ENCODE data around the gene MRPS23.
A peak's percentile ranks its signal among the peaks of the same experiment; 100 is the strongest.

Gene MRPS23

GRCh38 chr17:57870283-57870635, 20.4 kb upstream of the MRPS23 start:
- DNase-seq (ENCODE audit: low spot score) = no peak

GRCh38 chr17:57869617-57870282, 19.9 kb upstream of the MRPS23 start:
- no peak overlapping the region for H3K4me2 ChIP-seq (ENCODE audit: insufficient read depth, low read length, poor library complexity, severe bottlenecking)
- H4K91ac ChIP-seq (ENCODE audit: low read depth, low read length, poor library complexity) = peak overlapping the region; percentile 49
- H2BK120ac ChIP-seq (ENCODE audit: low read depth, low read length) = peak overlapping the region; percentile 95
- H3K27ac ChIP-seq (replicated peaks; ENCODE audit: low read length) = no peak overlapping the region
- H2AK5ac ChIP-seq (ENCODE audit: low read depth, low read length) = peak overlapping the region; percentile 92
- peaks cover 0 to 2% (median 0%) of the 10 kb centered on the region in 3 experiments for H3K27me3 ChIP-seq (ENCODE audit: control insufficient read depth in 3 of 3, insufficient read depth in 3 of 3, low read depth in 1 of 3, low read length in 3 of 3)
- peaks cover 0 to 2% of the 10 kb centered on the region in 2 donors for H3K9me3 ChIP-seq (replicated peaks in 1 of 2; ENCODE audit: control insufficient read depth in 2 of 2, insufficient read depth in 1 of 2, low read depth in 1 of 2, low read length in 2 of 2)
- peak overlapping the region; percentile 38 for H3K23ac ChIP-seq (ENCODE audit: low read depth, low read length, poor library complexity)
- no CpG with 5 or more reads among the region's 9 CpGs for WGBS, 2 donors (ENCODE audit: extremely low coverage in 2 of 2, insufficient read length in 2 of 2, insufficient replicate concordance in 1 of 2)
- H3K36me3 ChIP-seq (replicated peaks in 1 of 2; ENCODE audit: control insufficient read depth in 2 of 2, insufficient read depth in 2 of 2, low read length in 2 of 2) = peaks cover 17 to 92% of the 10 kb centered on the region in 2 donors
- H3K4me3 ChIP-seq (ENCODE audit: low read length in 2 of 2) = no peak overlapping the region
- H2BK5ac ChIP-seq (ENCODE audit: low read length) = peak overlapping the region; percentile 67
- peak overlapping the region; percentile 32 for H3K9ac ChIP-seq (ENCODE audit: low read depth, low read length, poor library complexity)
- H2AFZ ChIP-seq (ENCODE audit: low read length) = no peak overlapping the region
- H3K4ac ChIP-seq (ENCODE audit: low read length) = no peak overlapping the region
- H4K8ac ChIP-seq (ENCODE audit: low read depth, low read length) = no peak overlapping the region
- no peak overlapping the region for H3K14ac ChIP-seq (ENCODE audit: low read length)
- H3K79me1 ChIP-seq (ENCODE audit: low read depth, low read length) = peaks cover 4% of the 10 kb centered on the region
- peak overlapping the region; percentile 90 for H3K18ac ChIP-seq (ENCODE audit: low read length)
- no peak for DNase-seq (ENCODE audit: low spot score)
- H3K4me1 ChIP-seq (ENCODE audit: control insufficient read depth in 2 of 2, insufficient read depth in 1 of 2, low read depth in 1 of 2, low read length in 2 of 2) = peaks cover 19 to 33% of the 10 kb centered on the region in 2 donors
- H2BK12ac ChIP-seq (ENCODE audit: low read length) = peak overlapping the region; percentile 48
- peak overlapping the region; percentile 87 for H2BK15ac ChIP-seq (ENCODE audit: low read length)

More at GRCh38 chr17:57870283-57870635, 20.4 kb upstream of the MRPS23 start:
- H2BK15ac ChIP-seq (ENCODE audit: low read length) = no peak overlapping the region
- H3K36me3 ChIP-seq (replicated peaks in 1 of 2; ENCODE audit: control insufficient read depth in 2 of 2, insufficient read depth in 2 of 2, low read length in 2 of 2) = peaks cover 17 to 87% of the 10 kb centered on the region in 2 donors
- H2AK5ac ChIP-seq (ENCODE audit: low read depth, low read length) = peak overlapping the region; percentile 72
- peak overlapping the region; percentile 38 for H3K23ac ChIP-seq (ENCODE audit: low read depth, low read length, poor library complexity)
- H4K91ac ChIP-seq (ENCODE audit: low read depth, low read length, poor library complexity) = no peak overlapping the region
- H4K8ac ChIP-seq (ENCODE audit: low read depth, low read length) = no peak overlapping the region
- H3K79me1 ChIP-seq (ENCODE audit: low read depth, low read length) = peaks cover 4% of the 10 kb centered on the region
- no peak overlapping the region for H3K14ac ChIP-seq (ENCODE audit: low read length)
- H2BK5ac ChIP-seq (ENCODE audit: low read length) = no peak overlapping the region
- H3K18ac ChIP-seq (ENCODE audit: low read length) = peak overlapping the region; percentile 11
- H3K4me2 ChIP-seq (ENCODE audit: insufficient read depth, low read length, poor library complexity, severe bottlenecking) = no peak overlapping the region
- no peak overlapping the region for H3K4me3 ChIP-seq (ENCODE audit: low read length in 2 of 2)
- H2BK120ac ChIP-seq (ENCODE audit: low read depth, low read length) = no peak overlapping the region
- H3K9ac ChIP-seq (ENCODE audit: low read depth, low read length, poor library complexity) = peak overlapping the region; percentile 32
- H2AFZ ChIP-seq (ENCODE audit: low read length) = no peak overlapping the region
- peaks cover 0 to 2% of the 10 kb centered on the region in 2 donors for H3K9me3 ChIP-seq (replicated peaks in 1 of 2; ENCODE audit: control insufficient read depth in 2 of 2, insufficient read depth in 1 of 2, low read depth in 1 of 2, low read length in 2 of 2)
- peaks cover 24 to 38% of the 10 kb centered on the region in 2 donors for H3K4me1 ChIP-seq (ENCODE audit: control insufficient read depth in 2 of 2, insufficient read depth in 1 of 2, low read depth in 1 of 2, low read length in 2 of 2)
- peaks cover 0 to 2% (median 0%) of the 10 kb centered on the region in 3 experiments for H3K27me3 ChIP-seq (ENCODE audit: control insufficient read depth in 3 of 3, insufficient read depth in 3 of 3, low read depth in 1 of 3, low read length in 3 of 3)
- H2BK12ac ChIP-seq (ENCODE audit: low read length) = no peak overlapping the region
- H3K4ac ChIP-seq (ENCODE audit: low read length) = no peak overlapping the region
- H3K27ac ChIP-seq (replicated peaks; ENCODE audit: low read length) = no peak overlapping the region

DNA sequence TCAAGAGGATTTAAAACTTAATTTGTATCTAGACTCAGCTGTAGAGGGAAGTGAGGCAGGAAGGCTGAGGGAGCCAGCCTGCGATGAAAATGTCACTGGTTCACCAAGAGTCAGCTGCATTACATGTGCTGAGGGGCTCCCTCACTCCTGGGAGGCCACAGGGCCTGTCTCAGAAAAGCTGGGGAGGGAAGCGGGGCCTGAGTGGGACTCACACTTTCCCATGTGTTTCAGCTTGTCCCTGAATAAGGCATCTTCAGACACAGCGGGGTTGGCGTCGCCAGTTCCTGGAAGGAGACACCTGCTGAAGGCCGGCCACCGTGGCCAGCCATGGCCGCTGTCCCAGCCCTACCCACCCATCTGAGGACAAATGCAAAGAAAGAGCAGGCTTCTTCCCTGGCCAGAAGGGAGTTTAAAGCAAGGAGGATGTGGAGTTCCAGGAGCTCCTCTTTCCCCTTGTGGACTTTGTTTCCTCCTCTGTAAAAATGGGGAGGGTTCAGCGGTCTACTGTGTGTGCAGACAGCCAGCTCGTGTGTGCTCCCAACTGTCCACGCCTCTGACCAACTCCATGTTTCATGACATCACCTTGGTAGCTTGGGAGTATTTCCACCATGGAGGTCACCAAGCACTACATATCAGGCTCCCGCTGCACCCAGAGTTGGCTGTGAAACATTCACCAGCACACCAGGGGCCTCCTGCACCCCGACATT, 19.2 kb upstream of the MRPS23 start:
- peak overlapping the region; percentile 48 for H2BK12ac ChIP-seq (ENCODE audit: low read length)
- no peak for DNase-seq (ENCODE audit: low spot score)
- no peak overlapping the region for H2AFZ ChIP-seq (ENCODE audit: low read length)
- H3K23ac ChIP-seq (ENCODE audit: low read depth, low read length, poor library complexity) = no peak overlapping the region
- H3K36me3 ChIP-seq (replicated peaks in 1 of 2; ENCODE audit: control insufficient read depth in 2 of 2, insufficient read depth in 2 of 2, low read length in 2 of 2) = peaks cover 17 to 97% of the 10 kb centered on the region in 2 donors
- peak overlapping the region; percentile 92 for H2AK5ac ChIP-seq (ENCODE audit: low read depth, low read length)
- H3K4me3 ChIP-seq (ENCODE audit: low read length in 2 of 2) = no peak overlapping the region
- peak overlapping the region; percentile 95 for H2BK120ac ChIP-seq (ENCODE audit: low read depth, low read length)
- no peak overlapping the region for H3K14ac ChIP-seq (ENCODE audit: low read length)
- H3K18ac ChIP-seq (ENCODE audit: low read length) = peak overlapping the region; percentile 90
- H4K8ac ChIP-seq (ENCODE audit: low read depth, low read length) = no peak overlapping the region
- no peak overlapping the region for H3K4ac ChIP-seq (ENCODE audit: low read length)
- H3K79me1 ChIP-seq (ENCODE audit: low read depth, low read length) = peaks cover 4% of the 10 kb centered on the region
- H3K9me3 ChIP-seq (replicated peaks in 1 of 2; ENCODE audit: control insufficient read depth in 2 of 2, insufficient read depth in 1 of 2, low read depth in 1 of 2, low read length in 2 of 2) = peaks cover 0 to 2% of the 10 kb centered on the region in 2 donors
- peak overlapping the region; percentile 67 for H2BK5ac ChIP-seq (ENCODE audit: low read length)
- peak overlapping the region; percentile 61 for H3K27ac ChIP-seq (replicated peaks; ENCODE audit: low read length)
- H3K9ac ChIP-seq (ENCODE audit: low read depth, low read length, poor library complexity) = peak overlapping the region; percentile 50
- no peak overlapping the region for H3K4me2 ChIP-seq (ENCODE audit: insufficient read depth, low read length, poor library complexity, severe bottlenecking)
- peak overlapping the region; percentile 49 for H4K91ac ChIP-seq (ENCODE audit: low read depth, low read length, poor library complexity)
- peaks cover 0 to 2% (median 0%) of the 10 kb centered on the region in 3 experiments for H3K27me3 ChIP-seq (ENCODE audit: control insufficient read depth in 3 of 3, insufficient read depth in 3 of 3, low read depth in 1 of 3, low read length in 3 of 3)
- H2BK15ac ChIP-seq (ENCODE audit: low read length) = peak overlapping the region; percentile 87
- WGBS, 2 donors (ENCODE audit: extremely low coverage in 2 of 2, insufficient read length in 2 of 2, insufficient replicate concordance in 1 of 2) = no CpG with 5 or more reads among the region's 13 CpGs
- peaks cover 15 to 29% of the 10 kb centered on the region in 2 donors for H3K4me1 ChIP-seq (ENCODE audit: control insufficient read depth in 2 of 2, insufficient read depth in 1 of 2, low read depth in 1 of 2, low read length in 2 of 2)

Measured in neuronal stem cell (in vitro differentiated cells).